Neutrophil (primary cell): ENCODE measurements around the gene GATA2.

Experiments used
- H3K27ac ChIP-seq: fragments of 200-600 bp; sonication (generic); 2 replicates; pipeline ENCODE4 v1.5.1; 2016; ENCODE audit warnings: mild to moderate bottlenecking, moderate library complexity
- H3K27me3 ChIP-seq: fragments of 200-600 bp; sonication (generic); 2 replicates; pipeline ENCODE4 v1.6.0; 2016; ENCODE audit warnings: mild to moderate bottlenecking
- H3K36me3 ChIP-seq: fragments of 200-600 bp; sonication (generic); 2 replicates; pipeline ENCODE4 v1.5.1; 2017
- H3K4me1 ChIP-seq, 2 experiments: fragments of 200-600 bp in 1 of 2; sonication (generic) in 1 of 2; 1 replicate in 1 of 2; 2 replicates in 1 of 2; pipeline versions ENCODE4 v1.5.1 to v1.6.1; 2013 to 2016; ENCODE audit warnings: low read depth in 1 of 2, low read length in 1 of 2, mild to moderate bottlenecking in 1 of 2, moderate library complexity in 1 of 2; ENCODE audit not compliant: control insufficient read depth in 1 of 2, insufficient read depth in 1 of 2
- H3K4me3 ChIP-seq, 2 experiments: fragments of 200-600 bp in 1 of 2; sonication (generic) in 1 of 2; 1 replicate in 1 of 2; 2 replicates in 1 of 2; pipeline ENCODE4 v1.5.1; 2013 to 2016; ENCODE audit warnings: low read depth in 1 of 2, low read length in 1 of 2, mild to moderate bottlenecking in 1 of 2, moderate library complexity in 1 of 2
- H3K9me3 ChIP-seq: fragments of 200-600 bp; sonication (generic); 2 replicates; pipeline ENCODE4 v1.5.1; 2016
- CTCF ChIP-seq: fragments of 200-600 bp; sonication (generic); IDR thresholded peaks from 2 replicates; pipeline ENCODE4 v1.5.1; 2016; ENCODE audit warnings: antibody characterized with exemption

GATA2 gene

GRCh38 chr3:128438488-128439072, 54.4 kb downstream of the GATA2 start:
- Histone ChIP-seq H3K9me3 (no peaks in the 10 kb centered on the region), H3K36me3 (no peaks in the 10 kb centered on the region), H3K4me1 (no peaks in the 10 kb centered on the region), H3K27ac (no peak overlapping the region), H3K4me3 (no peak overlapping the region), H3K27me3 (peaks cover 55% of the 10 kb centered on the region)
- no peak for TF ChIP-seq CTCF

DNA sequence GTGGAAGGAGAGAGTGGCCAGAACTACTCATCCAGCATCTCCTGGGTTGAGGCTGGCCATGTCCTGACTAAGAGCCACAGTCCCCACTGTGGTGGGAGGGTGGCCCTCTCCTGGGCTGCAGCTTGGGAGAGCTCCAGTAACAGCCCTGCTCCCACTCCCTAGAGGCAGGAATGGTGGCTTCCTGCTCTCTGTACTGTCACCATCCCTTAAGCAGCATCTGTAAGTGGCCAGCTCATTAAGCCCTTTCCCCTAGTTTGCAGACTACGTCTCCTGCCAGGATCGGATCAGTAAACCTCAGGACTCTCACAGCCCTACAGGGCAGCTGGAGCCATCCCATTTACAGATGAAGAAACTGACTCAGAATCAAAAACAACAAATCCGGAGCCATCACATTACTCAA, 56.8 kb downstream of the GATA2 start:
- Histone ChIP-seq H3K4me1 (no peaks in the 10 kb centered on the region), H3K27ac (no peak overlapping the region), H3K27me3 (peaks cover 72% of the 10 kb centered on the region)

GRCh38 chr3:128435561-128435960, 57.4 kb downstream of the GATA2 start:
- Histone ChIP-seq H3K36me3 (no peaks in the 10 kb centered on the region), H3K4me3 (no peak overlapping the region), H3K27ac (no peak overlapping the region), H3K4me1 (no peaks in the 10 kb centered on the region), H3K27me3 (peaks cover 79% of the 10 kb centered on the region), H3K9me3 (no peaks in the 10 kb centered on the region)
- TF ChIP-seq CTCF, result no peak

More for the DNA sequence above, 56.8 kb downstream of the GATA2 start:
- no peak overlapping the region for H3K4me3 ChIP-seq
- H3K36me3 ChIP-seq, result no peaks in the 10 kb centered on the region
- no peak for TF ChIP-seq CTCF
- no peaks in the 10 kb centered on the region for H3K9me3 ChIP-seq

- Histone ChIP-seq H3K4me3 (no peak overlapping the region), H3K36me3 (no peaks in the 10 kb centered on the region), H3K27me3 (peaks cover 82% of the 10 kb centered on the region), H3K4me1 (no peaks in the 10 kb centered on the region), H3K27ac (no peak overlapping the region), H3K9me3 (no peaks in the 10 kb centered on the region)
- TF ChIP-seq CTCF, result no peak
Measured at GRCh38 chr3:128435058-128435457, 57.9 kb downstream of the GATA2 start.

- Histone ChIP-seq H3K27ac (no peak overlapping the region), H3K4me3 (no peak overlapping the region), H3K36me3 (no peaks in the 10 kb centered on the region), H3K27me3 (peaks cover 83% of the 10 kb centered on the region), H3K4me1 (no peaks in the 10 kb centered on the region), H3K9me3 (no peaks in the 10 kb centered on the region)
- TF ChIP-seq CTCF, result no peak
Measured at GRCh38 chr3:128434524-128434923, 58.5 kb downstream of the GATA2 start.

GRCh38 chr3:128433837-128434165, 59.2 kb downstream of the GATA2 start:
- Histone ChIP-seq H3K36me3 (no peaks in the 10 kb centered on the region), H3K27ac (no peak overlapping the region), H3K4me1 (no peaks in the 10 kb centered on the region), H3K27me3 (peaks cover 88% of the 10 kb centered on the region), H3K9me3 (no peaks in the 10 kb centered on the region), H3K4me3 (no peak overlapping the region)
- no peak for TF ChIP-seq CTCF
